ENCODE data around the gene ETNPPL. TPM values are rescaled to one million over a fixed set of nuclear protein-coding genes. Genes with fewer than 3 reads are reported as not detected.
A peak's percentile ranks its signal among the peaks of the same experiment; 100 is the strongest.

The ETNPPL gene
- total RNA-seq, 2 experiments from 2014 or later, result not detected

- H3K27ac Mint-ChIP-seq, result no peak overlapping the region
- no peak for DNase-seq
Observed at GRCh38 chr4:108777388-108777787, 14.5 kb upstream of the ETNPPL start.

DNA sequence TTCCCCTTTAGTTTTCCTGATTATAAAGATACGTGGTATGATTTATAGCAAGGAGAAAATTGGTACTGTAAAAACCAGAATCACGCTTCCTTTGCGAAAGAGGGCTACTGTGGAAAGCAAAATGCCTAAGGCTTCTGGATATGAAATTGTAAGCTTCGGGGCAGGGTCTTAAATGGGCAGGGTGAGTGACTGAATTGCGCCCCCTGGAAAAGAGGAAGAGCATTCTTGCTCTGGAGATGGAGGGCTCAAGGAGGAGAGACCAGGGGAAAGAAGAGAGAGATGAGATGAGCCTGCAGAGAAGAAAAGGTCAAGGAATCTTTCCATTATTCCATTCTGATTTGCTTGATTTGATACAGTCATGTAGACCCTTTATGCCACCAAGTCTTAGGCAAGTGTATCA lies 13.1 kb upstream of the ETNPPL start:
- Mint-ChIP-seq H3K9me3 (no peaks in the 10 kb centered on the region), H3K4me3 (no peak overlapping the region), H3K4me1 (no peaks in the 10 kb centered on the region), H3K27me3 (peaks cover 13% of the 10 kb centered on the region), H3K36me3 (no peaks in the 10 kb centered on the region), H3K27ac (no peak overlapping the region)
- no peak for DNase-seq

More at GRCh38 chr4:108777388-108777787, 14.5 kb upstream of the ETNPPL start:
- Mint-ChIP-seq H3K36me3 (no peaks in the 10 kb centered on the region), H3K9me3 (no peaks in the 10 kb centered on the region), H3K27me3 (peaks cover 13% of the 10 kb centered on the region), H3K4me1 (no peaks in the 10 kb centered on the region), H3K4me3 (no peak overlapping the region)

DNA sequence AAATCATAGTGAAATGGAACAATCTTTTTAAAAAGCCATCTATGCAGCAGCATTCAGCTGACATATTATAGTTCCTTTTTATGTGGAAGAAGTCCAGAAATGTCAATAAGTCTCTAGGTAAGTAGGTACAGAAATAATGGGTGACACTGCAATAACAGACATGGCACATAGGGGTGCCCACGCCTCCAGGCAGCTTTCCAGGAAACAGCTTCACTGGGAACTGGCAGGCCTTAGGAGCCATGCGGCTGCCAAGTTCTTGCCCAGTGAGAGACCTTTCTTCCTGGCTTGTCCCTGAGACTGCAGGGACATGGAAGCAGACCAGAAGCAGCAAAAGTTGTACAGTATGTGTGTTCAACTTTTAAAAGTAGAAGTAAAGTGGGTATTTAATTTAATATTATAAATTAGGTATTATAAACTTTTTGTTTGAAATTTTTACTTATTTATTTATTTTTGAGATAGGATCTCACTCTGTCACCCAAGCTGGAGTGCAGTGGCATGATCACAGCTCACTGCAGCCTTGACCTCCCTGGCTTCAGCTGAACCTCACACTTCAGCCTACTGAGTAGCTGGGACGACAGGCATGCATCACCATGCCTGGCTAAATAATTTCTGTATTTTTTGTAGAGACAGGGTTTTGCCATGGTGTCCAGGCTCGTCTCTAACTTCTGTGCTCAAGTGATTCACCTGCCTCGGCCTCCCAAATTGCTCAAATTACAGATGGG lies 12.1 kb upstream of the ETNPPL start:
- no peak overlapping the region for H3K4me3 Mint-ChIP-seq
- DNase-seq, result no peak
- H3K4me1 Mint-ChIP-seq, result no peaks in the 10 kb centered on the region
- no peaks in the 10 kb centered on the region for H3K9me3 Mint-ChIP-seq
- peaks cover 13% of the 10 kb centered on the region for H3K27me3 Mint-ChIP-seq
- H3K27ac Mint-ChIP-seq, result no peak overlapping the region
- no peaks in the 10 kb centered on the region for H3K36me3 Mint-ChIP-seq

DNA sequence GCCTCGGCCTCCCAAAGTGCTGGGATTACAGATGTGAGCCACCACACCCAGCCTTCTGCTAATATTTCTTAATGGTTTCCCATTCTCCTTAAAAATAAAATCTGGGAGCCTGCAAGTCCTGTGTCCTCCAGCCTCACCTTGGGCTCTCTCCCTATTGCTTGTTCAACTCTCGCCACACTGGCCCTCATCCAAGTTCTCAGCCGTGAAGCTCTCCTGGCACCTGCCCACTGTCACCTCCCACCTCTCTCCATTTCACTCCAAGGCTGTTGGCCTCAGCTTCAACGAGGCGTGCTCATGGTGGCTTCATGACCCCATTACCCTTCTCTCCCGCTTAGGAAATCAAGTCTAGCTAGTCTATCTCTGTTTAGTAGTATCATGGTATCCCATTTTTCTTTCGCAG lies 9.5 kb upstream of the ETNPPL start:
- Mint-ChIP-seq H3K4me3 (no peak overlapping the region), H3K27ac (no peak overlapping the region), H3K4me1 (no peaks in the 10 kb centered on the region), H3K9me3 (no peaks in the 10 kb centered on the region), H3K27me3 (peaks cover 11% of the 10 kb centered on the region), H3K36me3 (no peaks in the 10 kb centered on the region)
- DNase-seq, result no peak

DNA sequence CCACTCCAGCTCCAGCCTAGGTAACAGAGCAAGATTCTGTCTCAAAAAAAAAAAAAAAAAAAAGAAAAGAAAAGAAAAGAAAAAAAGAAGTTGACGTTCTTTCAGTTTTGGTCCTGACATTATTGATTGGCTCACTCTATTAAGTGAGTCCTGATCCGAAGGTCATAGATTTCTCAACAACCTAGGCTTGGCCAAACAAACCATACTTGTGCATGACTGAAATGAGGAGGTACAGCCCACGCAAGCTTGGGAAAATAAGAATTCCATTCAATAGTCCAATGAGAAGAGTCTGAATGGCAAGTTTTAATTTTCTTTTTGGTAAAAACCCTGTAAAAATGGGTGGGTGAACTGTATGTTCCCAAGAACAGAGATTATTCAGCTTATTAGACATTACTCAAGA lies 3.2 kb upstream of the ETNPPL start:
- H3K36me3 Mint-ChIP-seq, result no peaks in the 10 kb centered on the region
- DNase-seq, result no peak
- no peaks in the 10 kb centered on the region for H3K9me3 Mint-ChIP-seq
- H3K27me3 Mint-ChIP-seq, result peaks cover 38% of the 10 kb centered on the region
- H3K4me1 Mint-ChIP-seq, result peaks cover 4% of the 10 kb centered on the region
- no peak overlapping the region for H3K27ac Mint-ChIP-seq
- H3K4me3 Mint-ChIP-seq, result no peak overlapping the region

DNA sequence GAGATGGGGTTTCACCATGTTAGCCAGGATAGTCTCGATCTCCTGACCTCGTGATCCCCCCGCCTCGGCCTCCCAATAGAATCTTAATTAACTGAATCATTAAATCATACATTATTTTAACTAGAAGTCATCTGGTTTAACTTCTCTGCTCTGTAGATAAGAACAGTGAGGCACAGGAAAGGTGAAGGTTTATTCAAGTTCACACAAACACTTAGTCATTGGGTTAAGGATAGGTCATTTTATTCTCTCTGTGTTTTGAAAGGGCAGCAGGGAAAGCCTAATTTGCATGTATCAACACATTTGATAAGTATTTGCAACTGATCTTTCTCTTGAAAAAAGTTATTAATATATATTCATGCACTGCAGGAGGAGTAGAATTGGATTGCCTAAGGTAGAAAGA lies 1.1 kb upstream of the ETNPPL start:
- Mint-ChIP-seq H3K9me3 (no peaks in the 10 kb centered on the region), H3K27ac (no peak overlapping the region), H3K36me3 (no peaks in the 10 kb centered on the region), H3K27me3 (peaks cover 54% of the 10 kb centered on the region), H3K4me3 (no peak overlapping the region), H3K4me1 (peaks cover 4% of the 10 kb centered on the region)
- DNase-seq, result no peak

DNA sequence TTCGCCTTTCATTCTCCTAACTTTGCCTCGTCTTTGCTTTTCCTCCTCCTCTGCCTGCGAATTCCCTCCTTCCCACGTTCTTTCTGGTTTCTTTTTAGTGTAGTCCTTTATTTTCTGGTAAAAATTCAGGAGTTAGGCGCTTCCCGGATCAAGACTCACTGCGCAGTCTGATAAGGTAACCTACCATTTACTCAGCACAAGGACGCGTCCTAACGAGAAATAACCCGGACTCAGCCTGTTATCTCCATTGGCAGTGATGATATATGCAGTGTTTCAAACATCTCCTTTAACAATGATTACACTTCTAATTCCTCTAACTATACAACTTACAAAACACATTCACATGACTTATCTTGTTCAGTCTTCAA lies 357 bp upstream of the ETNPPL start:
- H3K4me3 Mint-ChIP-seq, result peak overlapping the region; percentile 71
- no peak for DNase-seq
- peaks cover 4% of the 10 kb centered on the region for H3K4me1 Mint-ChIP-seq
- no peaks in the 10 kb centered on the region for H3K9me3 Mint-ChIP-seq
- H3K27ac Mint-ChIP-seq, result no peak overlapping the region
- no peaks in the 10 kb centered on the region for H3K36me3 Mint-ChIP-seq
- H3K27me3 Mint-ChIP-seq, result peaks cover 58% of the 10 kb centered on the region

GRCh38 chr4:108758498-108758897 lies 4.4 kb downstream of the ETNPPL start:
- DNase-seq, result no peak
- peaks cover 42% of the 10 kb centered on the region for H3K27me3 Mint-ChIP-seq
- H3K36me3 Mint-ChIP-seq, result no peaks in the 10 kb centered on the region
- no peak overlapping the region for H3K4me3 Mint-ChIP-seq
- no peaks in the 10 kb centered on the region for H3K9me3 Mint-ChIP-seq
- peaks cover 4% of the 10 kb centered on the region for H3K4me1 Mint-ChIP-seq
- no peak overlapping the region for H3K27ac Mint-ChIP-seq

GRCh38 chr4:108754327-108754726 lies 8.5 kb downstream of the ETNPPL start:
- H3K4me3 Mint-ChIP-seq, result no peak overlapping the region
- H3K4me1 Mint-ChIP-seq, result no peaks in the 10 kb centered on the region
- DNase-seq, result no peak
- H3K27ac Mint-ChIP-seq, result no peak overlapping the region
- no peaks in the 10 kb centered on the region for H3K9me3 Mint-ChIP-seq
- no peaks in the 10 kb centered on the region for H3K36me3 Mint-ChIP-seq
- peaks cover 7% of the 10 kb centered on the region for H3K27me3 Mint-ChIP-seq

GRCh38 chr4:108751321-108751720 lies 11.5 kb downstream of the ETNPPL start:
- H3K36me3 Mint-ChIP-seq, result no peaks in the 10 kb centered on the region
- DNase-seq, result no peak
- H3K4me3 Mint-ChIP-seq, result no peak overlapping the region
- H3K27me3 Mint-ChIP-seq, result no peaks in the 10 kb centered on the region
- no peaks in the 10 kb centered on the region for H3K9me3 Mint-ChIP-seq
- H3K4me1 Mint-ChIP-seq, result peaks cover 3% of the 10 kb centered on the region
- no peak overlapping the region for H3K27ac Mint-ChIP-seq

GRCh38 chr4:108749119-108749518 lies 13.7 kb downstream of the ETNPPL start:
- Mint-ChIP-seq H3K27me3 (no peaks in the 10 kb centered on the region), H3K4me3 (no peak overlapping the region), H3K27ac (no peak overlapping the region), H3K4me1 (peaks cover 6% of the 10 kb centered on the region), H3K9me3 (no peaks in the 10 kb centered on the region), H3K36me3 (no peaks in the 10 kb centered on the region)
- no peak for DNase-seq

DNA sequence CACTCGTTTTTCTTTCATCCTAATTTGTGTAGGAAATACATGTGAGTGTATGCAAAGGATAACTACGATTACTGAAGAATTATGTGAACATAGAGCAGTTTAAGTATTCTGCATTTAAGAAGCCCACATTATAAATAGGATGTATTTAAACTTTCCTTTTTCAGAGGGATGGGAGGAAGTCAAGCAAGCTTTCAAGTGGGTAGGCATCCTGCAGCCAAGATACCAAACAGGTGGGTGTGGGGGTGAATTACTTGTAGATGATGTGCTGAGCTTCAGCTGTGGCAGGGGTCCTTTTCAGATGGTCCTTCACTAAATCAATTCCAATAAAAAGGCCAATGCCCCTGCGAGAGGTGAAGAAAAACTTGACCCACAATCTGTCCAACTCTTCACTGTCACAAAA lies 16.3 kb downstream of the ETNPPL start:
- Mint-ChIP-seq H3K27me3 (no peaks in the 10 kb centered on the region), H3K9me3 (no peaks in the 10 kb centered on the region), H3K36me3 (no peaks in the 10 kb centered on the region), H3K27ac (no peak overlapping the region), H3K4me3 (no peak overlapping the region), H3K4me1 (peaks cover 6% of the 10 kb centered on the region)
- DNase-seq, result no peak

DNA sequence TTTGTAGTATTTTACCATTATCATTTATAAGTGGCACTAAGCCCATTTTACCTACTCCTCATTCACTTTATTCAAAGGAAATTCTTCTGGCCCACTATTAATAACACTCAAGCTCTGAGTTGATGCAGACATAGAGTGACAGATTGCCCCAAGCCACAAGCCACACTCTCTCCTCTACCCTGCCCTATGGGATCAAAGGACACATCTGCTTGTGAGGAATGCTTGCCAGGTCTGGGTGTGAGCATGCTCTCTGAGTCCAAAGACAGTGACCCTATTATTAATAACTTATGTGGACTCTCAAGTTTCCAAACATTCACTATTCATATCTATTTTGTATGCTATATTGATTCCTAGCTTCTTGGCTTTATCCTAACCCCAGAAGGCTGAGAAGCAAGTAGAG lies 18.5 kb downstream of the ETNPPL start:
- Mint-ChIP-seq H3K27me3 (no peaks in the 10 kb centered on the region), H3K36me3 (no peaks in the 10 kb centered on the region), H3K9me3 (no peaks in the 10 kb centered on the region), H3K4me3 (no peak overlapping the region), H3K4me1 (peaks cover 6% of the 10 kb centered on the region), H3K27ac (no peak overlapping the region)
- DNase-seq, result no peak

- Mint-ChIP-seq H3K9me3 (no peaks in the 10 kb centered on the region), H3K4me1 (peaks cover 6% of the 10 kb centered on the region), H3K4me3 (no peak overlapping the region), H3K36me3 (no peaks in the 10 kb centered on the region), H3K27ac (no peak overlapping the region), H3K27me3 (no peaks in the 10 kb centered on the region)
- no peak for DNase-seq
Observed at GRCh38 chr4:108742451-108743420, 20.1 kb downstream of the ETNPPL start.

DNA sequence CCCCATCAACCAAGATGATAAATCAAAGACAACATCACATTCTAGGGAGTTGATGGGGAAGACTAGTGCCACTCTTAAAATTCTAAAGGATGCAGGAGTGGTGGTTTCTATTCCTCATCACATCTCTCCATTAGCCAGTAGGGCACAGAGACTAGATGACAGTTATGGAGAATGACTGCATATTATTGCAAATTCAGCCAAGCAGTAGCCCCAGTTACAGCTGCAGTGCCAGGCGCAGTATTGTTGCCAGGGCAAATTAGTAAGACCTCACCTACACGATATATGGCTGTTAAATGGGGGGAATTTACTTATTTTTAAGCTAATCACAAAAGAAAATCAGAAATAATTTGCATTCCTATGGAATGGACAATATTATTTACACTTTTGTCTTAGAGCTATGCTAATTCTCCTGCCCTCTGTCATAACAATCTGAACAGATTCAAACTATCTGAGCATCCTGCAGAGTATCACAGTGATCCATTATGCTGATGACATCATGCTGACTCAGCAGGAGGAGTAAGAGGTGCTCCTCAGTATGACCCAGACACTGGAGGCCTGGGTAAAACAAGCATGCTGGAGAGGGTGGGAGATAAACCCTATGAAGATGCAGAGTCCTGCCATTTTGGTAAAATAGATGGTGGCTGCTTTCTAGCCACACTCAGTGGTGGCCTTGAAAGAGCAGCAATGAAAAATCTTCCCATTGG lies 24.7 kb downstream of the ETNPPL start:
- DNase-seq, result no peak
- Mint-ChIP-seq H3K27me3 (no peaks in the 10 kb centered on the region), H3K9me3 (no peaks in the 10 kb centered on the region), H3K27ac (no peak overlapping the region), H3K4me1 (no peaks in the 10 kb centered on the region), H3K4me3 (no peak overlapping the region), H3K36me3 (no peaks in the 10 kb centered on the region)

All from activated naive CD8-positive, alpha-beta T cell treated with anti-CD3 and anti-CD28 coated beads for 36 hours (primary cell).